ENCODE measurements around the gene MLEC. TPM values are rescaled to one million over a fixed set of nuclear protein-coding genes. Genes with fewer than 3 reads are reported as not detected.

The MLEC gene
- total RNA-seq, 4 donors from 2014 or later = 46.5 to 89.4 (median 60.1) TPM

DNA sequence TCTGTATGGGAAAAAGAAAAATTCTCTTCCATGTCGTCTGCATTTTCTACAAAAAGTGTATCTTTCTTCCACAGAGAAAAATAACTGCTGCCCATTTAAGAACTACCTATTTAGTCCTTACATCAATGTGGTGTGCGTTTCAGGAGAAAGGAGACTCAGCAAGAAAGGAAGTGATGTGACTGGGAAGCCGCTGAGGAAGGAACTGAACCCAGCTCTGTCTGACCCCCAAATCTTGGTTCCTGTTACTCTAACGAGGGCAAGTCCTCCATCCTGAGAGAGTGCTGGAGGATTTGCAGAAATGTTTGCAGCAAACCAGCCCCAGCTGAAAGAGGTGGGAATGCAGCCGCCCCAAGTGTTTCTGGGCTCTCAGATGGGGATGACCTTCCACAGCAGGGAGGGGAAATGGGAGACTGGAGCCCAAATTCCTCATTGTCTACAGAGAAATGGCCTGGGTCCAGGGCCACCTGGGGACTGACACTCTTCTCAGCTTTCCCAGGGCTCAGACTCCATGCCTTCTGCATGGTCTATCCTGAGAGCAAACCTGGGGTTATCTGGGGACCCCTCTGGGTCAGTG is 6.7 kb upstream of the MLEC start:
- DNase-seq = no peak
- intact Hi-C loops (cut with DNase I; ENCODE audit: low total_unique reads) = no loop called here
- no peak overlapping the region for H3K27ac ChIP-seq

DNA sequence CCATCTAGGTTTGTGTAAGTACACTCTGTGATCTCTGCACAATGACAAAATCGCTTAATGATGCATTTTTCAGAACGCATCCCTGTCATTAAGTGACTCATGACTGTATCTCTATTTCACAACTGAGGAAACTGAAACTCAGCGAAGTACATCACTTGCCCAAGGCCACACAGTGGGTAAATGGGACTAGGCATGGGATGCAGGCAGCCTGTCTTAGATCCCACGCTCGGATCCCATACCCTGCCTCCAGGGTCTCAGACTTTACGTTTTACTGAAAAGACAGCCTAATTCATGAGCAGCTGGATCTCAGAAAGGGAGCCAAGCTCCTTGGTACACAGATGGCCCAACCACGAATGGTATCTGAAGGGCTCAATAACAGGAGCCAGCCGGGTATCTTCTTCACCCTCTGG is 2.4 kb upstream of the MLEC start:
- no peak for TF ChIP-seq POLR2A (IDR thresholded peaks at IDR 0.05)
- TF ChIP-seq, protein P1, sequence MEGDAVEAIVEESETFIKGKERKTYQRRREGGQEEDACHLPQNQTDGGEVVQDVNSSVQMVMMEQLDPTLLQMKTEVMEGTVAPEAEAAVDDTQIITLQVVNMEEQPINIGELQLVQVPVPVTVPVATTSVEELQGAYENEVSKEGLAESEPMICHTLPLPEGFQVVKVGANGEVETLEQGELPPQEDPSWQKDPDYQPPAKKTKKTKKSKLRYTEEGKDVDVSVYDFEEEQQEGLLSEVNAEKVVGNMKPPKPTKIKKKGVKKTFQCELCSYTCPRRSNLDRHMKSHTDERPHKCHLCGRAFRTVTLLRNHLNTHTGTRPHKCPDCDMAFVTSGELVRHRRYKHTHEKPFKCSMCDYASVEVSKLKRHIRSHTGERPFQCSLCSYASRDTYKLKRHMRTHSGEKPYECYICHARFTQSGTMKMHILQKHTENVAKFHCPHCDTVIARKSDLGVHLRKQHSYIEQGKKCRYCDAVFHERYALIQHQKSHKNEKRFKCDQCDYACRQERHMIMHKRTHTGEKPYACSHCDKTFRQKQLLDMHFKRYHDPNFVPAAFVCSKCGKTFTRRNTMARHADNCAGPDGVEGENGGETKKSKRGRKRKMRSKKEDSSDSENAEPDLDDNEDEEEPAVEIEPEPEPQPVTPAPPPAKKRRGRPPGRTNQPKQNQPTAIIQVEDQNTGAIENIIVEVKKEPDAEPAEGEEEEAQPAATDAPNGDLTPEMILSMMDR (IDR thresholded peaks at IDR 0.05 in 4 of 5, conservative IDR thresholded peaks at IDR 0.05 in 1 of 5) = no peak
- intact Hi-C loops (cut with DNase I; ENCODE audit: low total_unique reads) = loop anchor here (1.0 kb wide), 1 partner anchor 212 kb away; no protein-coding TSS in a partner anchor
- Histone ChIP-seq H3K4me3 (no peak overlapping the region), H3K27ac (no peak overlapping the region), H3K36me3 (no peaks in the 10 kb centered on the region), H3K4me1 (peaks cover 14 to 24% of the 10 kb centered on the region in 2 donors), H3K27me3 (no peaks in the 10 kb centered on the region), H3K9me3 (no peaks in the 10 kb centered on the region)
- no peak for DNase-seq
- in situ Hi-C loops (cut with MboI; ENCODE audit: low sequenced_read_pairs in 4 of 4) = no loop called here
- ATAC-seq = no peak

More for the DNA sequence above, 6.7 kb upstream of the MLEC start:
- H3K36me3 ChIP-seq = no peaks in the 10 kb centered on the region
- no peaks in the 10 kb centered on the region for H3K27me3 ChIP-seq
- no peaks in the 10 kb centered on the region for H3K9me3 ChIP-seq
- in situ Hi-C loops (cut with MboI; ENCODE audit: low sequenced_read_pairs in 4 of 4) = no loop called here
- no peaks in the 10 kb centered on the region for H3K4me1 ChIP-seq
- H3K4me3 ChIP-seq = no peak overlapping the region
- ATAC-seq = no peak
- no peak for TF ChIP-seq POLR2A (IDR thresholded peaks at IDR 0.05)
- TF ChIP-seq, protein P1 (IDR thresholded peaks at IDR 0.05 in 4 of 5, conservative IDR thresholded peaks at IDR 0.05 in 1 of 5) = no peak

- Histone ChIP-seq H3K27ac (peak overlapping the region in 2 of 4 donors; percentile 86 to 93), H3K36me3 (no peaks in the 10 kb centered on the region), H3K4me3 (peak overlapping the region in 3 of 4 donors; percentile 61 to 77 (median 76)), H3K27me3 (no peaks in the 10 kb centered on the region), H3K9me3 (no peaks in the 10 kb centered on the region), H3K4me1 (peaks cover 22 to 34% of the 10 kb centered on the region in 2 donors)
- DNase-seq (no peak), ATAC-seq (no peak)
- intact Hi-C loops (cut with DNase I; ENCODE audit: low total_unique reads) (loop anchor here (5.0 kb wide), 1 partner anchor 77 kb away; no protein-coding TSS in a partner anchor), in situ Hi-C loops (cut with MboI; ENCODE audit: low sequenced_read_pairs in 4 of 4) (no loop called here)
- TF ChIP-seq POLR2A (IDR thresholded peaks at IDR 0.05) = no peak
- TF ChIP-seq, protein P1 (IDR thresholded peaks at IDR 0.05 in 4 of 5, conservative IDR thresholded peaks at IDR 0.05 in 1 of 5) = no peak
Measured at GRCh38 chr12:120685522-120685921, 1.4 kb upstream of the MLEC start.

DNA sequence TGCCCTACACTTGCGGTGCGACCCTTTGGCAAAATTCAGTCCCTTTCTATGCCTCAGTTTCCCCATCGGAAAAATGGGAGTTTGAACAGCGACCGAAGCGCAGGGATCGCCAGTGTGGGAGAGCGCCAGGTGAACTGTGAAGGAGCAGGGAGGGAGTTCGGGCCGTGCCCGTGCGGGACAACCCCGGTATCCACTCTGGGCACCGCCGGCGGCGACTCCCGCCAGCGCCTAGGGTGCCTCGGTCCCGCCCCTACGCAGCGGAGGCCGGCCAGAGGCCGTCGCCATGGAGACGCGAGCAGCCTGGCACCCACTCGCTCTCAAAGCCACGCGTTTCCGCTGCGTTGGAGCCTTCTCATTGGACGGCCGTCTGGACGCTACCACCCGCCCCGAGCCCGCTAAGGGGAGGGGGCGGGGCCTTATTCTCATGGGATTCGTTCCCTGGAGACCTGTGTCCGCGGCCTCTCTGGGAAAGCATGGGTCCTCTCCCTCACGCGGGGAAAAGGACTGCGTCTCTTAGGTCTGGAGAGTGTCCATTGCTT is 729 bp upstream of the MLEC start:
- peaks cover 29 to 41% of the 10 kb centered on the region in 2 donors for H3K4me1 ChIP-seq
- ATAC-seq (peak; percentile 83 to 87), DNase-seq (peak; percentile 97)
- H3K4me3 ChIP-seq = peak overlapping the region; percentile 61 to 90 (median 76)
- H3K36me3 ChIP-seq = no peaks in the 10 kb centered on the region
- in situ Hi-C loops (cut with MboI; ENCODE audit: low sequenced_read_pairs in 4 of 4) (no loop called here), intact Hi-C loops (cut with DNase I; ENCODE audit: low total_unique reads) (loop anchor here (1.0 to 5.0 kb wide), 6 partner anchors 25 to 219 kb away; partner anchors contain the start of genes ACADS, POP5, SPPL3 and UNC119B)
- H3K27me3 ChIP-seq = no peaks in the 10 kb centered on the region
- peak overlapping the region; percentile 86 to 93 (median 90) for H3K27ac ChIP-seq
- TF ChIP-seq, protein P1 (IDR thresholded peaks at IDR 0.05 in 4 of 5, conservative IDR thresholded peaks at IDR 0.05 in 1 of 5) = no peak
- TF ChIP-seq POLR2A (IDR thresholded peaks at IDR 0.05) = no peak
- H3K9me3 ChIP-seq = no peaks in the 10 kb centered on the region
